GM12878 (cell line): Measurements from ENCODE around the gene TMPRSS13. TPM values are rescaled to one million over a fixed set of nuclear protein-coding genes. Genes with fewer than 3 reads are reported as not detected.
A peak's percentile ranks its signal among the peaks of the same experiment; 100 is the strongest.

Experiments used
- ATAC-seq: fragments of 200-7000 bp; cut with Tn5 transposase; 3 replicates; pipeline ENCODE4 v1.9.1; 2020; ENCODE audit warnings: mild to moderate bottlenecking, moderate library complexity
- BruUV-seq: library from RNA; stranded (reverse); fragments of 400-500 nt; replicated peaks from 2 replicates; lab custom pipeline; 2021; lab: Mats Ljungman, UMichigan
- CTCF ChIA-PET: fragments of 300-600 bp; sonication (Branson Sonifier 250); formaldehyde crosslinking; extraction: SDS; loops from one replicate; lab custom pipeline; 2021; ENCODE audit warnings: inconsistent platforms; lab: Yijun Ruan, JAX
- POLR2A ChIA-PET: fragments of 350-600 bp; formaldehyde crosslinking; extraction: SDS; loops from one replicate; lab custom pipeline; 2021; ENCODE audit warnings: inconsistent platforms; lab: Charles Lee
- RAD21 ChIA-PET: fragments of 300-600 bp; sonication (Branson Sonifier 250); formaldehyde crosslinking; loops from one replicate; lab custom pipeline; 2023; ENCODE audit warnings: antibody characterized with exemption; ENCODE audit not compliant: unreplicated experiment; lab: Charles Lee
- SMC1A ChIA-PET: fragments of 300-600 bp; sonication (Branson Sonifier 250); formaldehyde crosslinking; loops from one replicate; lab custom pipeline; 2023; ENCODE audit not compliant: unreplicated experiment, uncharacterized antibody; lab: Charles Lee
- DNase-seq: peaks from one replicate; pipeline ENCODE4 v3.0.0-alpha.2; 2011; ENCODE audit warnings: low read depth, low spot score
- FAIRE-seq: peaks from 3 replicates; lab custom pipeline; 2011; peaks lifted over from hg19 to GRCh38; lab: Jason Lieb, UNC
- H2AFZ ChIP-seq: 2 replicates; pipeline ENCODE4 v1.6.0; 2011; ENCODE audit warnings: low read depth, low read length, control low read depth; ENCODE audit not compliant: control insufficient read depth
- H3K27ac ChIP-seq: 2 replicates; pipeline ENCODE4 v1.5.1; 2011; ENCODE audit warnings: control low read depth; ENCODE audit not compliant: control insufficient read depth, insufficient read depth
- H3K27me3 ChIP-seq, 2 experiments: replicated peaks in 1 of 2; 2 replicates each; pipeline versions ENCODE4 v1.6.0 to v1.6.1; 2011; ENCODE audit warnings: low read length in 1 of 2; ENCODE audit not compliant: control insufficient read depth in 2 of 2, insufficient read depth in 2 of 2
- H3K36me3 ChIP-seq, 2 experiments: 2 replicates each; pipeline ENCODE4 v1.5.1; 2011; ENCODE audit warnings: low read length in 1 of 2; ENCODE audit not compliant: control insufficient read depth in 2 of 2, insufficient read depth in 2 of 2
- H3K4me1 ChIP-seq: 2 replicates; pipeline ENCODE4 v1.6.1; 2011; ENCODE audit warnings: mild to moderate bottlenecking, low read length, moderate library complexity, mixed read lengths; ENCODE audit not compliant: control insufficient read depth, insufficient read depth
- H3K4me2 ChIP-seq: 2 replicates; pipeline ENCODE4 v1.6.0; 2011; ENCODE audit warnings: control low read depth; ENCODE audit not compliant: control insufficient read depth, insufficient read depth
- H3K4me3 ChIP-seq: fragments of 200-600 bp; sonication (generic); 2 replicates; pipeline ENCODE4 v1.5.1; 2016
- H3K79me2 ChIP-seq: 2 replicates; pipeline ENCODE4 v1.6.0; 2011; ENCODE audit warnings: low read length; ENCODE audit not compliant: control insufficient read depth, insufficient read depth
- H3K9ac ChIP-seq: 2 replicates; pipeline ENCODE4 v1.8.0; 2011; ENCODE audit warnings: low read length, control low read depth, mixed read lengths; ENCODE audit not compliant: control insufficient read depth, insufficient read depth
- H3K9me3 ChIP-seq: replicated peaks from 3 replicates; pipeline ENCODE4 v1.5.1; 2011; ENCODE audit warnings: mild to moderate bottlenecking, low read length; ENCODE audit not compliant: control insufficient read depth, insufficient read depth
- H4K20me1 ChIP-seq: 2 replicates; pipeline ENCODE4 v1.6.0; 2011; ENCODE audit not compliant: control insufficient read depth, insufficient read depth
- ASH2L ChIP-seq: fragments of 300-600, 200-600 bp; sonication (generic); IDR thresholded peaks from 2 replicates; pipeline ENCODE4 v1.6.1; 2017; ENCODE audit warnings: low read depth, mild to moderate bottlenecking, borderline replicate concordance
- BACH1 ChIP-seq: fragments of 450-650 bp; IDR thresholded peaks from 2 replicates; pipeline ENCODE4 v1.6.1; 2017; ENCODE audit warnings: mild to moderate bottlenecking, borderline replicate concordance
- BCL3 ChIP-seq: IDR thresholded peaks from 2 replicates; pipeline ENCODE4 v1.6.1; 2011; ENCODE audit warnings: borderline replicate concordance, low read depth, mild to moderate bottlenecking, moderate library complexity, low read length; ENCODE audit not compliant: insufficient read depth, poor library complexity, severe bottlenecking
- BHLHE40 ChIP-seq, 2 experiments: fragments of 450-650 bp in 1 of 2; IDR thresholded peaks; 2 replicates each; pipeline ENCODE4 v1.6.1; 2011 to 2017; ENCODE audit warnings: low read depth in 2 of 2, borderline replicate concordance in 1 of 2, improper control_type of control experiment in 1 of 2, low read length in 1 of 2, mild to moderate bottlenecking in 1 of 2
- DPF2 ChIP-seq: fragments of 450-650 bp; IDR thresholded peaks from 2 replicates; pipeline ENCODE4 v1.6.1; 2017; ENCODE audit warnings: mild to moderate bottlenecking
- EED ChIP-seq: sonication (generic); IDR thresholded peaks from 2 replicates; pipeline ENCODE4 v1.6.1; 2016; ENCODE audit warnings: antibody characterized with exemption, low read depth
- HDAC2 ChIP-seq: fragments of 200-600 bp; sonication (generic); IDR thresholded peaks from 2 replicates; pipeline ENCODE4 v1.6.1; 2017
- IKZF1 ChIP-seq: fragments of 450-650 bp; conservative IDR thresholded peaks from 2 replicates; pipeline ENCODE4 v1.6.1; 2017; ENCODE audit warnings: antibody characterized with exemption, mild to moderate bottlenecking
- IKZF2 ChIP-seq, 2 experiments: fragments of 450-650 bp; IDR thresholded peaks; 2 replicates each; pipeline ENCODE4 v1.6.1; 2017; ENCODE audit warnings: mild to moderate bottlenecking in 2 of 2, moderate library complexity in 2 of 2
- JUNB ChIP-seq: IDR thresholded peaks from 2 replicates; pipeline ENCODE4 v1.6.1; 2016; ENCODE audit warnings: antibody characterized with exemption, mild to moderate bottlenecking
- KDM1A ChIP-seq: fragments of 200-600 bp; sonication (generic); IDR thresholded peaks from 2 replicates; pipeline ENCODE4 v1.6.1; 2016; ENCODE audit warnings: borderline replicate concordance
- MYC ChIP-seq: IDR thresholded peaks from 2 replicates; pipeline ENCODE4 v1.6.1; 2011; ENCODE audit warnings: mild to moderate bottlenecking, low read length, moderate library complexity, inconsistent platforms; ENCODE audit not compliant: insufficient read depth, insufficient replicate concordance, insufficient read length, severe bottlenecking
- NFIC ChIP-seq: IDR thresholded peaks from 2 replicates; pipeline ENCODE4 v1.6.1; 2012; ENCODE audit warnings: low read depth, mild to moderate bottlenecking, inconsistent platforms, low read length, moderate library complexity
- NKRF ChIP-seq: fragments of 450-650 bp; conservative IDR thresholded peaks from 2 replicates; pipeline ENCODE4 v1.6.1; 2017; ENCODE audit warnings: mild to moderate bottlenecking, moderate library complexity
- RELB ChIP-seq: fragments of 450-650 bp; IDR thresholded peaks from 2 replicates; pipeline ENCODE4 v1.6.1; 2017; ENCODE audit warnings: low read depth, mild to moderate bottlenecking, moderate library complexity
- RFX5 ChIP-seq: IDR thresholded peaks from 2 replicates; pipeline ENCODE4 v1.6.1; 2011; ENCODE audit warnings: low read depth, low read length, improper control_type of control experiment
- RUNX3 ChIP-seq: IDR thresholded peaks from 2 replicates; pipeline ENCODE4 v1.6.1; 2012; ENCODE audit warnings: low read length, inconsistent platforms
- SPI1 ChIP-seq: IDR thresholded peaks from 2 replicates; pipeline ENCODE4 v1.6.1; 2011; ENCODE audit warnings: low read depth, mild to moderate bottlenecking, low read length, moderate library complexity, borderline replicate concordance; ENCODE audit not compliant: insufficient read depth
- ZSCAN29 ChIP-seq: fragments of 450-650 bp; IDR thresholded peaks from 2 replicates; pipeline ENCODE4 v1.6.1; 2017; ENCODE audit warnings: mild to moderate bottlenecking, moderate library complexity
- WGBS: methylation state at CpG from one replicate; pipeline ENCODE4 v1.1.6; 2016; ENCODE audit warnings: low lambda C conversion rate; ENCODE audit not compliant: insufficient replicate concordance, insufficient coverage; ENCODE audit errors: missing lambda C conversion rate; 5-methylcytosine and 5-hydroxymethylcytosine counted together
- in situ Hi-C: fragments of 300-500 bp; cut with MboI; formaldehyde crosslinking; loops from 9 replicates; pipeline ENCODE4 v1.14.3; 2018; ENCODE audit warnings: mixed read lengths
- intact Hi-C: fragments of 100-400 bp; cut with micrococcal nuclease; formaldehyde crosslinking; loops from one replicate; pipeline ENCODE4 v1.14.2; 2022; ENCODE audit not compliant: unreplicated experiment
- polyA plus RNA-seq, 11 experiments: library from polyadenylated mRNA; depleted of rRNA in 4 of 11; unstranded in 6 of 11; stranded (reverse) in 5 of 11; fragments of >200 nt; fragmentation: Nextera tagmentation in 4 of 11; fragmentation: Illumina TruSeq in 1 of 11; extraction: Ambion mirVana in 4 of 11; extraction: Trizol in 1 of 11; gene quantifications; 1 replicate in 1 of 11; 2 replicates in 10 of 11; pipeline versions ENCODE4 v1.2.1 to v1.2.3, GENCODE V29; 2011 to 2016; ENCODE audit warnings: inconsistent platforms in 2 of 11, missing spikeins in 2 of 11, low read depth in 1 of 11
- total RNA-seq, 4 experiments: library from RNA; depleted of rRNA in 3 of 4; stranded (reverse); fragments of >200 nt in 3 of 4; fragmentation: Illumina TruSeq in 1 of 4; extraction: Trizol in 1 of 4; gene quantifications; 2 replicates each; pipeline versions ENCODE4 v1.2.1 to v1.2.3, GENCODE V29; 2013 to 2021

The TMPRSS13 gene
- total and polyA plus RNA-seq, 10 of the 15 experiments (the other 5 are each of a cell fraction or from before 2014, with no cell fraction given), result 0.05 to 0.50 (median 0.26) TPM; not detected in 2

GRCh38 chr11:117970400-117971024 lies 41.3 kb upstream of the TMPRSS13 start:
- H3K27ac ChIP-seq, result no peak overlapping the region

More at GRCh38 chr11:117970400-117971024, 41.3 kb upstream of the TMPRSS13 start:
- TF ChIP-seq BCL3 (no peak), ASH2L (no peak), SPI1 (peak; percentile 32; the same call in 1 of the 2 replicates), IKZF2 (IDR thresholded peaks at IDR 0.05) (peak; percentile 78 to 85), NKRF (no peak), MYC (no peak), RUNX3 (peak; percentile 90), BACH1 (no peak), ZSCAN29 (no peak), KDM1A (no peak), DPF2 (peak; percentile 65), JUNB (peak; percentile 31; the same call in 1 of the 2 replicates), BHLHE40 (IDR thresholded peaks at IDR 0.05; ENCODE audit: borderline replicate concordance in 1 of 2, low read depth in 2 of 2, low read length in 1 of 2) (0 out of 4 replicates have a peak, but pooled peaks of 1 of the 2 experiments have one; percentile 3), NFIC (peak; percentile 38; the same call in 1 of the 2 replicates), IKZF1 (peak; percentile 87), RFX5 (no peak), RELB (peak; percentile 86), EED (peak; percentile 92), HDAC2 (no peak)
- peak; percentile 83 for FAIRE-seq
- SMC1A ChIA-PET, result interaction anchor here (0.8 to 2.4 kb wide), 11 partner anchors 9 to 77 kb away, joined by 3 to 12 read pairs (median 4); no protein-coding TSS in a partner anchor
- Histone ChIP-seq H3K4me2 (peak overlapping the region; percentile 77), H3K4me3 (no peak overlapping the region), H3K9ac (no peak overlapping the region), H3K79me2 (no peaks in the 10 kb centered on the region), H3K4me1 (peaks cover 13% of the 10 kb centered on the region), H3K27me3 (no peaks in the 10 kb centered on the region), H3K9me3 (no peaks in the 10 kb centered on the region), H3K36me3 (no peaks in the 10 kb centered on the region), H2AFZ (peak overlapping the region; percentile 36; the same call in 1 of the 2 replicates), H4K20me1 (no peaks in the 10 kb centered on the region)
- in situ Hi-C loops, result no loop called here
- POLR2A ChIA-PET, result interaction anchor here (1.1 to 2.0 kb wide), 3 partner anchors 10 to 16 kb away, joined by 3 to 9 read pairs (median 5); partner anchors contain the start of gene IL10RA
- CTCF ChIA-PET, result interaction anchor here (1.0 to 1.7 kb wide), 8 partner anchors 9 to 163 kb away, joined by 3 to 8 read pairs (median 4); no protein-coding TSS in a partner anchor
- no TSS peak for BruUV-seq
- 18% methylated on average over 3 of the region's 4 CpGs for WGBS
- DNase-seq, result no peak
- intact Hi-C loops, result no loop called here
- RAD21 ChIA-PET, result interaction anchor here (1.0 to 2.9 kb wide), 4 partner anchors 18 to 74 kb away, joined by 4 to 22 read pairs (median 5); partner anchors contain the start of gene IL10RA
- ATAC-seq, result peak; percentile 77
